ENCODE data around the gene TBC1D19. TPM values are rescaled to one million over a fixed set of nuclear protein-coding genes. Genes with fewer than 3 reads are reported as not detected.
A peak's percentile ranks its signal among the peaks of the same experiment; 100 is the strongest.
"Not testable (repeated sequence)": the region's sequence is repeated elsewhere in the genome, so short reads cannot be mapped to it uniquely, and the experiment has no call there.

The TBC1D19 gene
- 3.3 and 3.6 TPM in 2 replicates for total RNA-seq

GRCh38 chr4:26583865-26584652 is at the start of gene TBC1D19:
TBC1D19 (plus strand) TSS chr4:26584084; CDS start chr4:26584194, 110 bp downstream.
- Mint-ChIP-seq H3K9me3 (peaks cover 4% of the 10 kb centered on the region), H3K36me3 (ENCODE audit: low read depth) (peaks cover 3% of the 10 kb centered on the region), H3K27me3 (no peaks in the 10 kb centered on the region), H3K4me3 (peak within 1 kb of the TSS; percentile 98), H3K4me1 (peaks cover 27% of the 10 kb centered on the region), H3K27ac (peak within 1 kb of the TSS; percentile 95)
- intact Hi-C loops (cut with micrococcal nuclease): loop anchor here (1.0 to 10.0 kb wide), 5 partner anchors 129 to 1419 kb away; partner anchors contain the start of genes SEPSECS, SMIM20 and STIM2
- DNase-seq: peak; percentile 96

- Mint-ChIP-seq H3K4me1 (no peaks in the 10 kb centered on the region), H3K27ac (no peak overlapping the region), H3K36me3 (ENCODE audit: low read depth) (no peaks in the 10 kb centered on the region), H3K4me3 (no peak overlapping the region), H3K27me3 (no peaks in the 10 kb centered on the region), H3K9me3 (peaks cover 14% of the 10 kb centered on the region)
- no peak for DNase-seq
- intact Hi-C loops (cut with micrococcal nuclease): no loop called here
Measured at GRCh38 chr4:26542991-26543390, 40.9 kb upstream of the TBC1D19 start.

GRCh38 chr4:26544421-26544820 is 39.5 kb upstream of the TBC1D19 start:
- Mint-ChIP-seq H3K27me3 (peaks cover 2% of the 10 kb centered on the region), H3K9me3 (peaks cover 14% of the 10 kb centered on the region), H3K27ac (no peak overlapping the region), H3K4me1 (no peaks in the 10 kb centered on the region), H3K4me3 (no peak overlapping the region), H3K36me3 (ENCODE audit: low read depth) (no peaks in the 10 kb centered on the region)
- DNase-seq: no peak
- intact Hi-C loops (cut with micrococcal nuclease): no loop called here

- H3K27ac Mint-ChIP-seq; H3K27me3 Mint-ChIP-seq; H3K4me3 Mint-ChIP-seq; DNase-seq; intact Hi-C loops (cut with micrococcal nuclease); H3K36me3 Mint-ChIP-seq (ENCODE audit: low read depth); H3K4me1 Mint-ChIP-seq: not testable (repeated sequence)
- H3K9me3 Mint-ChIP-seq: peaks cover 18% of the 10 kb centered on the region
Measured at GRCh38 chr4:26548379-26548778, 35.5 kb upstream of the TBC1D19 start.

GRCh38 chr4:26557164-26557563 is 26.7 kb upstream of the TBC1D19 start:
- peaks cover 8% of the 10 kb centered on the region for H3K27me3 Mint-ChIP-seq
- DNase-seq: no peak
- peaks cover 8% of the 10 kb centered on the region for H3K9me3 Mint-ChIP-seq
- no peaks in the 10 kb centered on the region for H3K36me3 Mint-ChIP-seq (ENCODE audit: low read depth)
- no peaks in the 10 kb centered on the region for H3K4me1 Mint-ChIP-seq
- intact Hi-C loops (cut with micrococcal nuclease): no loop called here
- H3K4me3 Mint-ChIP-seq: no peak overlapping the region
- H3K27ac Mint-ChIP-seq: no peak overlapping the region

- Mint-ChIP-seq H3K4me3 (no peak overlapping the region), H3K9me3 (peaks cover 6% of the 10 kb centered on the region), H3K27me3 (peaks cover 9% of the 10 kb centered on the region), H3K36me3 (ENCODE audit: low read depth) (no peaks in the 10 kb centered on the region), H3K4me1 (no peaks in the 10 kb centered on the region), H3K27ac (no peak overlapping the region)
- intact Hi-C loops (cut with micrococcal nuclease): no loop called here
- no peak for DNase-seq
Measured at GRCh38 chr4:26558166-26558895, 25.6 kb upstream of the TBC1D19 start.

GRCh38 chr4:26566133-26566532 is 17.8 kb upstream of the TBC1D19 start:
- Mint-ChIP-seq H3K9me3 (no peaks in the 10 kb centered on the region), H3K4me3 (no peak overlapping the region), H3K27me3 (peaks cover 4% of the 10 kb centered on the region), H3K36me3 (ENCODE audit: low read depth) (no peaks in the 10 kb centered on the region), H3K27ac (no peak overlapping the region), H3K4me1 (peaks cover 17% of the 10 kb centered on the region)
- intact Hi-C loops (cut with micrococcal nuclease): no loop called here
- DNase-seq: no peak

GRCh38 chr4:26568446-26568994 is 15.4 kb upstream of the TBC1D19 start:
- intact Hi-C loops (cut with micrococcal nuclease): no loop called here
- Mint-ChIP-seq H3K4me1 (peaks cover 17% of the 10 kb centered on the region), H3K9me3 (no peaks in the 10 kb centered on the region), H3K4me3 (no peak overlapping the region), H3K27me3 (no peaks in the 10 kb centered on the region), H3K27ac (no peak overlapping the region), H3K36me3 (ENCODE audit: low read depth) (no peaks in the 10 kb centered on the region)
- no peak for DNase-seq

- intact Hi-C loops (cut with micrococcal nuclease): no loop called here
- Mint-ChIP-seq H3K36me3 (ENCODE audit: low read depth) (no peaks in the 10 kb centered on the region), H3K27ac (no peak overlapping the region), H3K4me3 (no peak overlapping the region), H3K9me3 (no peaks in the 10 kb centered on the region), H3K27me3 (no peaks in the 10 kb centered on the region), H3K4me1 (peaks cover 17% of the 10 kb centered on the region)
- DNase-seq: no peak
Measured at GRCh38 chr4:26570596-26570995, 13.3 kb upstream of the TBC1D19 start.

GRCh38 chr4:26573389-26573794 is 10.5 kb upstream of the TBC1D19 start:
- intact Hi-C loops (cut with micrococcal nuclease): no loop called here
- Mint-ChIP-seq H3K27ac (no peak overlapping the region), H3K4me1 (peaks cover 12% of the 10 kb centered on the region), H3K27me3 (no peaks in the 10 kb centered on the region), H3K36me3 (ENCODE audit: low read depth) (no peaks in the 10 kb centered on the region), H3K9me3 (no peaks in the 10 kb centered on the region), H3K4me3 (no peak overlapping the region)
- DNase-seq: peak; percentile 47

- Mint-ChIP-seq H3K4me3 (no peak overlapping the region), H3K36me3 (ENCODE audit: low read depth) (no peaks in the 10 kb centered on the region), H3K9me3 (no peaks in the 10 kb centered on the region), H3K27me3 (no peaks in the 10 kb centered on the region), H3K27ac (no peak overlapping the region), H3K4me1 (peaks cover 5% of the 10 kb centered on the region)
- DNase-seq: peak; percentile 36
- intact Hi-C loops (cut with micrococcal nuclease): no loop called here
Measured at GRCh38 chr4:26574563-26574962, 9.3 kb upstream of the TBC1D19 start.

GRCh38 chr4:26576231-26576739 is 7.6 kb upstream of the TBC1D19 start:
- Mint-ChIP-seq H3K36me3 (ENCODE audit: low read depth) (no peaks in the 10 kb centered on the region), H3K4me3 (no peak overlapping the region), H3K27ac (no peak overlapping the region), H3K9me3 (no peaks in the 10 kb centered on the region), H3K27me3 (no peaks in the 10 kb centered on the region), H3K4me1 (peaks cover 5% of the 10 kb centered on the region)
- intact Hi-C loops (cut with micrococcal nuclease): no loop called here
- no peak for DNase-seq

GRCh38 chr4:26577066-26577465 is 6.8 kb upstream of the TBC1D19 start:
- intact Hi-C loops (cut with micrococcal nuclease): no loop called here
- H3K27me3 Mint-ChIP-seq: no peaks in the 10 kb centered on the region

GRCh38 chr4:26579169-26579568 is 4.7 kb upstream of the TBC1D19 start:
- Mint-ChIP-seq H3K4me3 (no peak overlapping the region), H3K36me3 (ENCODE audit: low read depth) (peaks cover 1% of the 10 kb centered on the region), H3K9me3 (peaks cover 4% of the 10 kb centered on the region), H3K27me3 (no peaks in the 10 kb centered on the region), H3K4me1 (peaks cover 19% of the 10 kb centered on the region), H3K27ac (no peak overlapping the region)
- intact Hi-C loops (cut with micrococcal nuclease): no loop called here
- DNase-seq: no peak

More at GRCh38 chr4:26577066-26577465, 6.8 kb upstream of the TBC1D19 start:
- no peak for DNase-seq
- Mint-ChIP-seq H3K4me3 (no peak overlapping the region), H3K4me1 (peaks cover 5% of the 10 kb centered on the region), H3K27ac (no peak overlapping the region), H3K36me3 (ENCODE audit: low read depth) (no peaks in the 10 kb centered on the region), H3K9me3 (no peaks in the 10 kb centered on the region)
